Measurements from ENCODE around the gene PLOD1.

DNA sequence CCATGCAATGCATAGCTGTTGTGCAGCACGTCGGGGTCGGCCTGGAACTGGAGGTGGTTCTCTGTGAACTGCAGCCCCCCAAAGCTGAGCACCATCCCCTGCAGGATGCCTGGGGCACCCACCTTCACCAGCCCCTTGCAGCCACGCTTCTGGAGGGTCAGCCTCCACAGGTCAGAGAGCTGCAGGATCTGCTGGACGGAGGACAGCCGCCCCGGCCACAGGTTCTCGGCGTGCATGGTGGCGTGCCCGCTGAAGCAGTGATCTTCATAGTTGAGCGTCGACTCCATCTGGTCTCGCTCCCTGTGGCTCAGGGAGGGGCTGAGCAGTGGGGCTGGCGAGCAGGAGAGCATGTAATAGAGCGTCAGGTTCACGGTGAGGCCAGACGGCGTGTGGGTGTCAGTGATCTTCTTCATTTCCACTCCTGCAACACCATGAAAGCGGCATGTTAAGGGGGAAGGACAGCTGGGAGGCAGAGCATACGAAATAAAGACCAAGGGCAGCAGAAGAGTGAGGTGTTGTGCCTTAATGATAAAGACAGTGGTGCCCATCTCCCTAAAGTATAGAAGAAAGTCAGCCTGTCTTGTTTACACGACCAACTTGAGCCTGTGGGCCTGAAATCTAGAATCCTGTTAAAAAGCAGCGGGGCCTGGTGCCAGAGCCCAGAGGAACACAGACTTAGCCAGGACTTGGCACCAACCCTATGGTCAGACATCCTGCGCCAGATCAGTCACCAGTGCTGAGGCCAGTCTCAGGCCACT is 11.3 kb upstream of the PLOD1 start:
- no peak for TF ChIP-seq EZH2 (IDR thresholded peaks at IDR 0.05; ENCODE audit: low read depth)
- TF ChIP-seq, protein P1, sequence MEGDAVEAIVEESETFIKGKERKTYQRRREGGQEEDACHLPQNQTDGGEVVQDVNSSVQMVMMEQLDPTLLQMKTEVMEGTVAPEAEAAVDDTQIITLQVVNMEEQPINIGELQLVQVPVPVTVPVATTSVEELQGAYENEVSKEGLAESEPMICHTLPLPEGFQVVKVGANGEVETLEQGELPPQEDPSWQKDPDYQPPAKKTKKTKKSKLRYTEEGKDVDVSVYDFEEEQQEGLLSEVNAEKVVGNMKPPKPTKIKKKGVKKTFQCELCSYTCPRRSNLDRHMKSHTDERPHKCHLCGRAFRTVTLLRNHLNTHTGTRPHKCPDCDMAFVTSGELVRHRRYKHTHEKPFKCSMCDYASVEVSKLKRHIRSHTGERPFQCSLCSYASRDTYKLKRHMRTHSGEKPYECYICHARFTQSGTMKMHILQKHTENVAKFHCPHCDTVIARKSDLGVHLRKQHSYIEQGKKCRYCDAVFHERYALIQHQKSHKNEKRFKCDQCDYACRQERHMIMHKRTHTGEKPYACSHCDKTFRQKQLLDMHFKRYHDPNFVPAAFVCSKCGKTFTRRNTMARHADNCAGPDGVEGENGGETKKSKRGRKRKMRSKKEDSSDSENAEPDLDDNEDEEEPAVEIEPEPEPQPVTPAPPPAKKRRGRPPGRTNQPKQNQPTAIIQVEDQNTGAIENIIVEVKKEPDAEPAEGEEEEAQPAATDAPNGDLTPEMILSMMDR (conservative IDR thresholded peaks at IDR 0.05), result no peak
